Measurements from ENCODE around the gene CCNL2. TPM values are rescaled to one million over a fixed set of nuclear protein-coding genes. Genes with fewer than 3 reads are reported as not detected.
"Not testable (repeated sequence)": the region's sequence is repeated elsewhere in the genome, so short reads cannot be mapped to it uniquely, and the experiment has no call there.

Gene CCNL2
- total RNA-seq, 4 donors from 2014 or later = 31.6 to 248 (median 127) TPM

- TF ChIP-seq CTCF (IDR thresholded peaks at IDR 0.05) (peak in 2 of 4 experiments; percentile 23 to 26), POLR2A (IDR thresholded peaks at IDR 0.05) (no peak)
- Histone ChIP-seq H3K4me3 (peak overlapping the region; percentile 29 to 57), H3K36me3 (no peaks in the 10 kb centered on the region), H3K27me3 (no peaks in the 10 kb centered on the region), H3K4me1 (peaks cover 0 to 34% (median 8%) of the 10 kb centered on the region in 3 donors), H3K27ac (peak overlapping the region; percentile 41 to 90 (median 82)), H3K9me3 (no peaks in the 10 kb centered on the region)
- peak; percentile 84 for ATAC-seq
- WGBS, 2 donors (ENCODE audit: low coverage in 1 of 2) = 0% methylated on average over 1 of the region's 112 CpGs; no CpG with 5 or more reads in 1 of the 2 donors
Measured at GRCh38 chr1:1419813-1420653, 20.9 kb upstream of the CCNL2 start.

GRCh38 chr1:1419363-1419812, 20.3 kb upstream of the CCNL2 start:
- 0% methylated on average over 1 of the region's 21 CpGs; no CpG with 5 or more reads in 1 of the 2 donors for WGBS, 2 donors (ENCODE audit: low coverage in 1 of 2)

GRCh38 chr1:1418464-1419362, 19.6 kb upstream of the CCNL2 start:
- 91 to 95% methylated on average over 4 to 16 of the region's 26 CpGs for WGBS, 2 donors (ENCODE audit: low coverage in 1 of 2)
- Histone ChIP-seq H3K27me3 (no peaks in the 10 kb centered on the region), H3K36me3 (no peaks in the 10 kb centered on the region), H3K4me3 (no peak overlapping the region), H3K4me1 (peaks cover 0 to 34% (median 8%) of the 10 kb centered on the region in 3 donors), H3K27ac (peak overlapping the region in 2 of 4 donors; percentile 84 to 90), H3K9me3 (no peaks in the 10 kb centered on the region)
- TF ChIP-seq CTCF (IDR thresholded peaks at IDR 0.05) = no peak
- ATAC-seq = no peak

More at GRCh38 chr1:1419363-1419812, 20.3 kb upstream of the CCNL2 start:
- Histone ChIP-seq H3K4me1 (peaks cover 0 to 34% (median 8%) of the 10 kb centered on the region in 3 donors), H3K4me3 (peak overlapping the region; percentile 29 to 57), H3K27ac (peak overlapping the region in 3 of 4 donors; percentile 81 to 90 (median 84)), H3K9me3 (no peaks in the 10 kb centered on the region), H3K36me3 (no peaks in the 10 kb centered on the region), H3K27me3 (no peaks in the 10 kb centered on the region)
- peak; percentile 20 for ATAC-seq
- TF ChIP-seq CTCF (IDR thresholded peaks at IDR 0.05) (no peak), POLR2A (IDR thresholded peaks at IDR 0.05) (no peak), EP300 (IDR thresholded peaks at IDR 0.05) (no peak)

- not testable (repeated sequence) for H3K27ac ChIP-seq
Measured at GRCh38 chr1:1417825-1418463, 18.8 kb upstream of the CCNL2 start.

GRCh38 chr1:1417396-1417795, 18.3 kb upstream of the CCNL2 start:
- H3K4me1 ChIP-seq = peaks cover 0 to 34% (median 8%) of the 10 kb centered on the region in 3 donors
- not testable (repeated sequence) for H3K9me3 ChIP-seq, H3K27ac ChIP-seq, H3K27me3 ChIP-seq, H3K4me3 ChIP-seq, ATAC-seq, H3K36me3 ChIP-seq
- WGBS, 2 donors (ENCODE audit: low coverage in 1 of 2) = 70 to 92% methylated on average over 2 to 3 of the region's 5 CpGs

More at GRCh38 chr1:1417825-1418463, 18.8 kb upstream of the CCNL2 start:
- peaks cover 0 to 34% (median 8%) of the 10 kb centered on the region in 3 donors for H3K4me1 ChIP-seq
- H3K4me3 ChIP-seq, H3K27me3 ChIP-seq, H3K36me3 ChIP-seq, H3K9me3 ChIP-seq, ATAC-seq: not testable (repeated sequence)
- 86 to 100% methylated on average over 1 to 15 of the region's 25 CpGs for WGBS, 2 donors (ENCODE audit: low coverage in 1 of 2)

Data from gastroesophageal sphincter (tissue), 4 donors.